ENCODE data around the gene INS.

The INS gene

DNA sequence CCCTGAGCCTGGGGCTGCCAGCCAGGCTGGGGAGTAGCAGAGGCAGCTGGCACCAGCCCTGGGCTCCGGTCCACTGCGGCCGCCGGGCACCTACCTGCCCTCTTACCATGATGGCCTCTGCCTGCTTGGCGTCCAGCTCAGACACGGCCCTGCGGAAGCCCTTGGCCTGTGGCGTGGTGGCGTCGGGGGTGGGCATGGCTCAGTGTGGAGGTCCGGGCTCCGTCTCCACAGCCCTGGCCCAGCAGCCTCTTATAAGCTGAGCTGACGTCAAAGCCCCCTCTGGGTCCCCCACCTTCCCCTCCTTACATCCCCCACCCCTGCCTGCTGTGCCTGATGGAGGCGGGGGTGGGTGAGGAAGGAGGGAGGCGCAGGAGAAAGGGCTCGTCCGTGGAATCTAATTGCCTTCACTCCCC lies 10.6 kb upstream of the INS start, which contains the start of gene TH:
Gene TH, minus strand, starts transcription at position 225 of the 413 bp plus-strand sequence. Its CDS starts 29 bp downstream, at position 196.
- in situ Hi-C loops (cut with MboI; ENCODE audit: low sequenced_read_pairs, unreplicated experiment), result loop anchor here (25.0 kb wide), 1 partner anchor 509 kb away; no protein-coding TSS in a partner anchor
- DNase-seq (ENCODE audit: low spot score), result no peak
- TF ChIP-seq CTCF (IDR thresholded peaks at IDR 0.05; ENCODE audit: borderline replicate concordance, control extremely low read depth, extremely low read depth, insufficient read depth, missing control alignments), result no peak

DNA sequence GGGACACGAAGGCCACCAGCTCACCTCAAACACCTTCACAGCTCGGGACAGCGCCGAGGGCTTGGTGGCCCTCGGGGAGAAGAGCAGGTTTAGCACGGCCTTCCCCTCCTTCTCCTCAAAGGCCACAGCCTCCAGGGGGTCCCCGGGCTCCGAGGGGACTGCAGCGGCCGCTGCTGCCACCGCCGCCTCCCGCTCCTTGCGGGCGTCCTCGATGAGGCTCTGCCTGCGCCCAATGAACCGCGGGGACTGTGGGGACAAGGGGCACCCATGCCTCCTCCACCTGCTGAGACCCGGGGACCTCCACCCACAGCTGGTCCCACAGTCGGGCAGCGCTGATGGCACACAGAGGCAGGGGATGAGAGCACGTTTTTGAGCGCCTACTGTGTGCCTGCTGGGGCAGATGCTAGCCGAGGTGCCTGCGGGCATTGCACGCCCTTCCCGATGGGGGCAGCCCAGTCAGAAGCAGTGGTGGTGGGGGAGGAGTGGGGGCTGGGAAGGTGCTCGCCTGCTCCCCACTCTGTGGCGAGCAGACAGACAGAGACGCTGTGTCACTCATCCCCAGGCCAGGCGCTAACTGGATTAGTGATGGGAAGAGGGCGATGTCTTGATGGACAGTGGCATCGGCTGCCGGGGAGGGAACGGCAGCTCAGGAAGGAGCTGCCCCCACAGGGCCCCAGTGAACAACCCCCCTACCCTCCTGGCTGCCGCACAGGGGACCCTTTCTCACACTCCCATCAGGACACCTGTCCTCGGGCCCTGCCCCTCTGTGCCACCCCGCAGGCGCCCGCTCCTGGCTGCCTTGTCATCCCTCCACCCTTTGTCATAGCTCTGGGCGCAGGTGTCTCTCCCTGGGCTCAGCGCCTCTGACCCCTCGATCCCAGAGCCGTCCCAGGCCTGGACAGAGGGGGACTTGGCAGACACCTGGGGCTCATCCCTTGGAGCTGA lies 8.9 kb upstream of the INS start:
- no peak for TF ChIP-seq CTCF (IDR thresholded peaks at IDR 0.05; ENCODE audit: borderline replicate concordance, control extremely low read depth, extremely low read depth, insufficient read depth, missing control alignments)
- in situ Hi-C loops (cut with MboI; ENCODE audit: low sequenced_read_pairs, unreplicated experiment), result loop anchor here (25.0 kb wide), 1 partner anchor 508 kb away; no protein-coding TSS in a partner anchor
- no peak for DNase-seq (ENCODE audit: low spot score)

DNA sequence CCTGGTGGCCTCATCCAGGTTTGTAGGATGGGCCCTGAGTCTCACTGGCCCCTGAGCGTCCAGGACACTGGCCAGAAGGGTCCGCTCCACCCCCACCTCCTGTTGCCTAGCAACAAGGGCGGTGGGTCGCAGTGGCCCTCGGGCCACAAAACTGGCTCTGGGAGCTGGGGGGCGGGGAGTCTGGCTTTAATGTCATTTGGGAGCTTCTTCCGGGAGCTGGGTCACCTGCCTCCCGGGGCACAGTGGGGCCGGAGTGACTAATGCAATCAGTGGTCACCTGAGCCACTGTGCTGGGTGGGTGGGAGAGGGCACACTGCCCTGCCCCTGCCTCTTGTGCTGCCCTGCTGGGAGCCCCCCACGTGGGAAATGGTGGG lies 8.0 kb upstream of the INS start:
- in situ Hi-C loops (cut with MboI; ENCODE audit: low sequenced_read_pairs, unreplicated experiment), result loop anchor here (25.0 kb wide), 1 partner anchor 507 kb away; no protein-coding TSS in a partner anchor
- no peak for DNase-seq (ENCODE audit: low spot score)
- no peak for TF ChIP-seq CTCF (IDR thresholded peaks at IDR 0.05; ENCODE audit: borderline replicate concordance, control extremely low read depth, extremely low read depth, insufficient read depth, missing control alignments)

DNA sequence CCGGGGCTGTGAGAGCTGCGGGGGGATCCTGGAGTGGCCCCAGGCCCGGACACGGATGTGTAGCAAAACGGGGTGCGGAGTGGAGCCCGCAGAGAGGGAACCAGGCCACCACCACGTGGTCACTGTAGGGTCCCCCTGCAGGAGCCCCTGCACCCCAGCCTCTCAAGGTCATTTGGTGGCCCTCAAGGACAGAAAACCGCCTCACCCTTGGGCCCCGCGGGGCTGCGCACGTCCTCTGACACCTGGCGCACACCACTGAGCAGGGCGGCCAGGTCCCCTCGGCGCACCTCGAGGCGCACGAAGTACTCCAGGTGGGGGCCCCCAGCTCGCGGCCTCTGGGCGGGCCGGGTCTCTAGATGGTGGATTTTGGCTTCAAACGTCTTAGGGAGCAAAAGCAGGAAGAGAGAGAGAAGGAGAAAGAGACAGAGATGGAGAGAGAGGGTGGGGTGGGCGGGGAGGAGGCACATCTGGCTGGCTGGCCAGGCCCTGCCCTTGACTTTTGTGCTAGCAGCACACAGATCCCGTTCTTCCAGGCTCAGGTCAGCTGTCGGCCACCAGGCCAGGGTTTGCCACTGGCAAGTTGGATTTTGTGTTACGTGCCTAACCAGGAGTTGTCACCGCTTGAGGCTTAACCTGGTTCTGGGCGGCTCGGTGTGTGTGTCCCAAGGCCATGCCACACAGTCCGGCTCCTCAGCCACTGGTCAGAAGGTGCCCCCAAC lies 7.4 kb upstream of the INS start:
- TF ChIP-seq CTCF (IDR thresholded peaks at IDR 0.05; ENCODE audit: borderline replicate concordance, control extremely low read depth, extremely low read depth, insufficient read depth, missing control alignments), result no peak
- DNase-seq (ENCODE audit: low spot score), result no peak
- in situ Hi-C loops (cut with MboI; ENCODE audit: low sequenced_read_pairs, unreplicated experiment), result loop anchor here (25.0 kb wide), 1 partner anchor 506 kb away; no protein-coding TSS in a partner anchor

- no peak for TF ChIP-seq CTCF (IDR thresholded peaks at IDR 0.05; ENCODE audit: borderline replicate concordance, control extremely low read depth, extremely low read depth, insufficient read depth, missing control alignments)
- in situ Hi-C loops (cut with MboI; ENCODE audit: low sequenced_read_pairs, unreplicated experiment), result loop anchor here (25.0 kb wide), 1 partner anchor 505 kb away; no protein-coding TSS in a partner anchor
These were observed 6.4 kb upstream of the INS start for GRCh38 chr11:2167141-2168045.

More at GRCh38 chr11:2167141-2168045, 6.4 kb upstream of the INS start:
- DNase-seq (ENCODE audit: low spot score), result no peak
